Nephron (organoid): ENCODE results near the gene ATG16L2.
"Not testable (repeated sequence)": the region's sequence is repeated elsewhere in the genome, so short reads cannot be mapped to it uniquely, and the experiment has no call there.

Experiments
- H3K27ac Mint-ChIP-seq, 3 experiments: 2 replicates each; pipeline ENCODE4 v1.8.0; 2020; ENCODE audit warnings: mixed read lengths in 3 of 3, mild to moderate bottlenecking in 2 of 3, moderate library complexity in 1 of 3
- H3K27me3 Mint-ChIP-seq: 2 replicates; pipeline ENCODE4 v1.8.0; 2021; ENCODE audit warnings: low read depth, mild to moderate bottlenecking, moderate library complexity, mixed read lengths
- H3K36me3 Mint-ChIP-seq: 2 replicates; pipeline ENCODE4 v1.8.0; 2020; ENCODE audit warnings: low read depth, mixed read lengths
- H3K4me1 Mint-ChIP-seq: 2 replicates; pipeline ENCODE4 v1.8.0; 2020; ENCODE audit warnings: mixed read lengths
- H3K4me3 Mint-ChIP-seq, 3 experiments: 2 replicates each; pipeline ENCODE4 v1.8.0; 2020; ENCODE audit warnings: mild to moderate bottlenecking in 3 of 3, mixed read lengths in 3 of 3, moderate library complexity in 2 of 3
- H3K9me3 Mint-ChIP-seq: 2 replicates; pipeline ENCODE4 v1.8.0; 2020; ENCODE audit warnings: mixed read lengths
- TF ChIP-seq, protein P1 (sequence below), 3 experiments: fragments of 200-600 bp; sonication (generic); IDR thresholded peaks; one replicate each; pipeline ENCODE4 v1.5.0; 2021; ENCODE audit warnings: antibody characterized with exemption in 3 of 3; ENCODE audit not compliant: unreplicated experiment in 3 of 3

The ATG16L2 gene

GRCh38 chr11:72825661-72826060, 11.4 kb downstream of the ATG16L2 start:
- Mint-ChIP-seq H3K9me3 (no peaks in the 10 kb centered on the region), H3K27me3 (no peaks in the 10 kb centered on the region), H3K27ac (peak overlapping the region in 1 of 3 experiments; percentile 30), H3K4me1 (no peaks in the 10 kb centered on the region), H3K36me3 (no peaks in the 10 kb centered on the region), H3K4me3 (no peak overlapping the region)
- TF ChIP-seq, protein P1, sequence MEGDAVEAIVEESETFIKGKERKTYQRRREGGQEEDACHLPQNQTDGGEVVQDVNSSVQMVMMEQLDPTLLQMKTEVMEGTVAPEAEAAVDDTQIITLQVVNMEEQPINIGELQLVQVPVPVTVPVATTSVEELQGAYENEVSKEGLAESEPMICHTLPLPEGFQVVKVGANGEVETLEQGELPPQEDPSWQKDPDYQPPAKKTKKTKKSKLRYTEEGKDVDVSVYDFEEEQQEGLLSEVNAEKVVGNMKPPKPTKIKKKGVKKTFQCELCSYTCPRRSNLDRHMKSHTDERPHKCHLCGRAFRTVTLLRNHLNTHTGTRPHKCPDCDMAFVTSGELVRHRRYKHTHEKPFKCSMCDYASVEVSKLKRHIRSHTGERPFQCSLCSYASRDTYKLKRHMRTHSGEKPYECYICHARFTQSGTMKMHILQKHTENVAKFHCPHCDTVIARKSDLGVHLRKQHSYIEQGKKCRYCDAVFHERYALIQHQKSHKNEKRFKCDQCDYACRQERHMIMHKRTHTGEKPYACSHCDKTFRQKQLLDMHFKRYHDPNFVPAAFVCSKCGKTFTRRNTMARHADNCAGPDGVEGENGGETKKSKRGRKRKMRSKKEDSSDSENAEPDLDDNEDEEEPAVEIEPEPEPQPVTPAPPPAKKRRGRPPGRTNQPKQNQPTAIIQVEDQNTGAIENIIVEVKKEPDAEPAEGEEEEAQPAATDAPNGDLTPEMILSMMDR (IDR thresholded peaks at IDR 0.05; ENCODE audit: unreplicated experiment in 3 of 3) = no peak

DNA sequence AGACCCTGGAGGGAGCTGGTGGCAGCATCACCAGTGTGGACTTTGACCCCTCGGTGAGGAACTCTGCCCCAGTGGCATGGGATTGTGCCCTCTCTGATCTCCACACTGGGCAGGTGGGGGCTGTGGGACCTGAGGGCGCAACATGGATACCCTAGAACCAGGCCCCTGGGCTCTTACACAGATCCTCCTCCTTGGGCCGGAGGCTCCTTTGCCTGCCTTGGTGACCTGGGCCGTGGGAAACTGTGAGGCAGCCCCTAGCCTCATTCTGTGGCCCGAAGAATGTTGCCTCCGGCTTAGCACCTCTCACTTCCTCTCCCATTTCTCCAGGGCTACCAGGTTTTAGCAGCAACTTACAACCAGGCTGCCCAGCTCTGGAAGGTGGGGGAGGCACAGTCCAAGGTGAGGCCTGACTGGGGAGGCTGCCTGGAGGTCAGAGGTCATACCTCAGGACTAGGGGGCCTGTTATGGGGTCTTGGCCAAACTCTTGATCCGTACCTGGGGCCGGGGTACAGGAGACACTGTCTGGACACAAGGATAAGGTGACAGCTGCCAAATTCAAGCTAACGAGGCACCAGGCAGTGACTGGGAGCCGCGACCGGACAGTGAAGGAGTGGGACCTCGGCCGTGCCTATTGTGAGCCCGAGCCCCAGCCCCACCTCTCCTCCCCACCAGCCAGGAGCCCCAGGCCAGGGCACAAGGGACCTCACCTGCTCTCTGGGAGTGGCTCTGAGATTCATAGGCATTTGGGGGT, 12.2 kb downstream of the ATG16L2 start:
- Mint-ChIP-seq H3K4me3 (no peak overlapping the region), H3K27ac (no peak overlapping the region), H3K4me1 (peaks cover 2% of the 10 kb centered on the region), H3K9me3 (no peaks in the 10 kb centered on the region), H3K36me3 (no peaks in the 10 kb centered on the region), H3K27me3 (no peaks in the 10 kb centered on the region)
- TF ChIP-seq, protein P1 (IDR thresholded peaks at IDR 0.05; ENCODE audit: unreplicated experiment in 3 of 3) = no peak

- H3K4me3 Mint-ChIP-seq = no peak overlapping the region
- TF ChIP-seq, protein P1 (IDR thresholded peaks at IDR 0.05; ENCODE audit: unreplicated experiment in 3 of 3) = no peak
Measured at GRCh38 chr11:72826942-72827480, 12.8 kb downstream of the ATG16L2 start.

GRCh38 chr11:72827656-72828055, 13.4 kb downstream of the ATG16L2 start:
- not testable (repeated sequence) for H3K27ac Mint-ChIP-seq, H3K27me3 Mint-ChIP-seq, H3K36me3 Mint-ChIP-seq, H3K4me3 Mint-ChIP-seq, H3K9me3 Mint-ChIP-seq
- H3K4me1 Mint-ChIP-seq = peaks cover 12% of the 10 kb centered on the region

More at GRCh38 chr11:72826942-72827480, 12.8 kb downstream of the ATG16L2 start:
- Mint-ChIP-seq H3K36me3 (no peaks in the 10 kb centered on the region), H3K4me1 (peaks cover 8% of the 10 kb centered on the region), H3K9me3 (no peaks in the 10 kb centered on the region), H3K27ac (no peak overlapping the region), H3K27me3 (no peaks in the 10 kb centered on the region)

GRCh38 chr11:72828081-72828567, 13.9 kb downstream of the ATG16L2 start:
- Mint-ChIP-seq H3K9me3 (no peaks in the 10 kb centered on the region), H3K27me3 (no peaks in the 10 kb centered on the region), H3K36me3 (no peaks in the 10 kb centered on the region), H3K4me1 (peaks cover 16% of the 10 kb centered on the region), H3K4me3 (no peak overlapping the region), H3K27ac (no peak overlapping the region)
- TF ChIP-seq, protein P1 (IDR thresholded peaks at IDR 0.05; ENCODE audit: unreplicated experiment in 3 of 3) = no peak

- TF ChIP-seq, protein P1 (IDR thresholded peaks at IDR 0.05; ENCODE audit: unreplicated experiment in 3 of 3) = no peak
- Mint-ChIP-seq H3K27me3 (no peaks in the 10 kb centered on the region), H3K4me1 (peaks cover 19% of the 10 kb centered on the region), H3K36me3 (no peaks in the 10 kb centered on the region), H3K9me3 (no peaks in the 10 kb centered on the region), H3K4me3 (no peak overlapping the region), H3K27ac (no peak overlapping the region)
Measured at GRCh38 chr11:72828692-72829101, 14.5 kb downstream of the ATG16L2 start.
